B cell (primary cell): ENCODE measurements around the gene ZNF407. TPM values are rescaled to one million over a fixed set of nuclear protein-coding genes. Genes with fewer than 3 reads are reported as not detected.

Experiments used
- ATAC-seq: fragments of 200-7000 bp; cut with Tn5 transposase; one replicate; pipeline ENCODE4 v1.10.0; 2021; ENCODE audit warnings: low read depth, mild to moderate bottlenecking, moderate number of reproducible peaks, moderate library complexity
- CTCF ChIA-PET: fragments of 350-600 bp; sonication (Branson Sonifier 250); formaldehyde crosslinking; loops from one replicate; lab custom pipeline; 2021; ENCODE audit warnings: antibody characterized with exemption, inconsistent platforms; lab: Charles Lee
- POLR2A ChIA-PET: fragments of 350-600 bp; sonication (Branson Sonifier 250); formaldehyde crosslinking; loops from one replicate; lab custom pipeline; 2021; ENCODE audit warnings: antibody characterized with exemption; lab: Charles Lee
- DNase-seq: peaks from one replicate; pipeline ENCODE4 v3.0.0; 2013
- H2AFZ ChIP-seq: 2 replicates; pipeline ENCODE4 v1.6.1; 2012; ENCODE audit warnings: mild to moderate bottlenecking, low read depth, low read length; ENCODE audit not compliant: insufficient read depth, poor library complexity, severe bottlenecking
- H3K27ac ChIP-seq, 2 donors: 1 replicate in 1 of 2; 2 replicates in 1 of 2; pipeline ENCODE4 v1.5.1; 2012 to 2013; ENCODE audit warnings: low read length in 2 of 2, mild to moderate bottlenecking in 2 of 2, moderate library complexity in 1 of 2
- H3K27me3 ChIP-seq, 4 experiments: fragments of 200-600 bp in 1 of 4; sonication (generic) in 1 of 4; replicated peaks in 1 of 4; 1 replicate in 2 of 4; 2 replicates in 2 of 4; pipeline versions ENCODE4 v1.6.1 to v1.7.0; 2013 to 2016; ENCODE audit warnings: low read length in 3 of 4, mild to moderate bottlenecking in 2 of 4, mixed read lengths in 1 of 4, moderate library complexity in 1 of 4; ENCODE audit not compliant: insufficient read depth in 4 of 4, control insufficient read depth in 3 of 4; ENCODE audit errors: control extremely low read depth in 1 of 4
- H3K36me3 ChIP-seq, 2 experiments: replicated peaks in 1 of 2; 1 replicate in 1 of 2; 2 replicates in 1 of 2; pipeline versions ENCODE4 v1.6.1 to v1.7.1; 2013; ENCODE audit warnings: low read length in 1 of 2; ENCODE audit not compliant: insufficient read depth in 2 of 2, control insufficient read depth in 1 of 2; ENCODE audit errors: control extremely low read depth in 1 of 2, extremely low read depth in 1 of 2
- H3K4me1 ChIP-seq, 2 donors: fragments of 200-600 bp in 1 of 2; sonication (generic) in 1 of 2; 1 replicate in 1 of 2; 2 replicates in 1 of 2; pipeline versions ENCODE4 v1.5.1 to v1.6.1; 2013 to 2017; ENCODE audit warnings: low read length in 2 of 2; ENCODE audit not compliant: control insufficient read depth in 2 of 2, insufficient read depth in 2 of 2
- H3K4me2 ChIP-seq: replicated peaks from 2 replicates; pipeline ENCODE3; 2012; ENCODE audit warnings: mild to moderate bottlenecking, low read depth, low read length; ENCODE audit not compliant: poor library complexity, severe bottlenecking
- H3K4me3 ChIP-seq, 5 experiments: fragments of 200-600 bp in 1 of 5; sonication (generic) in 1 of 5; 1 replicate in 3 of 5; 2 replicates in 2 of 5; pipeline versions ENCODE4 v1.5.1 to v1.7.0; 2011 to 2016; ENCODE audit warnings: low read length in 4 of 5, mild to moderate bottlenecking in 4 of 5, low read depth in 2 of 5, control low read depth in 1 of 5, moderate library complexity in 1 of 5; ENCODE audit not compliant: insufficient read depth in 1 of 5; ENCODE audit errors: control extremely low read depth in 1 of 5, extremely low read depth in 1 of 5
- H3K79me2 ChIP-seq: fragments of 200-600 bp; sonication (generic); one replicate; pipeline ENCODE4 v1.6.0; 2016; ENCODE audit warnings: low read length; ENCODE audit not compliant: control insufficient read depth, insufficient read depth
- H3K9ac ChIP-seq: fragments of 200-600 bp; sonication (generic); 2 replicates; pipeline ENCODE4 v1.6.1; 2017; ENCODE audit warnings: mild to moderate bottlenecking, low read length, moderate library complexity
- H3K9me3 ChIP-seq, 3 donors: one replicate each; pipeline versions ENCODE4 v1.6.1 to v1.7.1; 2013; ENCODE audit warnings: low read length in 2 of 3; ENCODE audit not compliant: control insufficient read depth in 2 of 3, insufficient read depth in 1 of 3; ENCODE audit errors: control extremely low read depth in 1 of 3
- H4K20me1 ChIP-seq: 2 replicates; pipeline ENCODE4 v1.6.0; 2012; ENCODE audit warnings: mild to moderate bottlenecking, low read length; ENCODE audit not compliant: insufficient read depth, control insufficient read depth, poor library complexity, severe bottlenecking
- H3K27ac Mint-ChIP-seq: one replicate; pipeline ENCODE4 v1.8.0; 2021; ENCODE audit warnings: mixed read lengths
- H3K27me3 Mint-ChIP-seq: one replicate; pipeline ENCODE4 v1.8.0; 2021; ENCODE audit warnings: mixed read lengths
- H3K4me1 Mint-ChIP-seq: one replicate; pipeline ENCODE4 v1.8.0; 2021; ENCODE audit warnings: mixed read lengths
- H3K4me3 Mint-ChIP-seq: one replicate; pipeline ENCODE4 v1.8.0; 2021; ENCODE audit warnings: mixed read lengths
- H3K9me3 Mint-ChIP-seq: one replicate; pipeline ENCODE4 v1.8.0; 2022; ENCODE audit warnings: mixed read lengths; ENCODE audit not compliant: insufficient read depth
- EZH2 ChIP-seq: IDR thresholded peaks from 2 replicates; pipeline ENCODE4 v1.6.1; 2012; ENCODE audit warnings: borderline replicate concordance, low read depth, mild to moderate bottlenecking, moderate library complexity, low read length; ENCODE audit not compliant: insufficient read depth, poor library complexity, severe bottlenecking
- WGBS: methylation state at CpG from one replicate; pipeline ENCODE4 v1.1.5; 2013; ENCODE audit warnings: missing lambda C conversion rate; ENCODE audit not compliant: insufficient coverage; 5-methylcytosine and 5-hydroxymethylcytosine counted together
- intact Hi-C: fragments of 100-400 bp; cut with micrococcal nuclease; formaldehyde crosslinking; loops from one replicate; pipeline ENCODE4 v1.10.0; 2022
- polyA plus RNA-seq: library from polyadenylated mRNA; depleted of rRNA; stranded (reverse); fragments of >200 nt; gene quantifications from 2 replicates; pipeline ENCODE4 v1.2.3, GENCODE V29; 2012
- total RNA-seq, 2 donors: library from RNA; stranded (reverse); fragments of 120-200 nt in 1 of 2; gene quantifications; 1 replicate in 1 of 2; 2 replicates in 1 of 2; pipeline versions ENCODE4 v1.2.3 to v1.2.4, GENCODE V29; 2013 to 2022
- TF ChIP-seq, protein P1 (sequence below): fragments of 200-600 bp; IDR thresholded peaks from one replicate; pipeline ENCODE4 v1.8.0; 2022; ENCODE audit warnings: antibody characterized with exemption, mild to moderate bottlenecking

ZNF407 gene
- total and polyA plus RNA-seq, 2 donors (not counting 1 experiment from before 2014, with no cell fraction given), result 4.5 to 37.1 TPM

DNA sequence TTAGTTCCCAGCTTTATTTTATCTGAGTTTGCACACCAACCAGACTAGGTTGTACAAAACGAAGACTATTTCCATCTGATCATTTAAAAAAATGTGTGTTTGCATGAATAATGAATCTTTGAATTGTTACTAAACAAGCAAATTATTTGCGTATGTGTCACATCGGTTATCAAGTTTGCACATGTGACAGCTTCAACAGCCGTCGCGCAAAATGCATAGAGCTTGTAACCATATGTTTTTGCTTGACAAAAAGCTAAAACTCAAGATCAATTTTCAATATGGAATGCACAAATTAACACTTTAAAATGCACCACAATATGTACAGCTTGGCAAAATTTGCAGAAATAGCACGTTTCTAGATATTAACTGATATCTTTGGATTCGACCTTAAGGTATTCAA, 427.2 kb downstream of the ZNF407 start:
- Mint-ChIP-seq H3K4me3 (no peak overlapping the region), H3K4me1 (peaks cover 3% of the 10 kb centered on the region), H3K9me3 (no peaks in the 10 kb centered on the region), H3K27ac (no peak overlapping the region), H3K27me3 (no peaks in the 10 kb centered on the region)
- Histone ChIP-seq H3K27me3 (no peaks in the 10 kb centered on the region), H3K4me2 (no peak overlapping the region), H3K36me3 (no peaks in the 10 kb centered on the region), H3K4me3 (no peak overlapping the region), H4K20me1 (no peaks in the 10 kb centered on the region), H2AFZ (no peak overlapping the region), H3K79me2 (no peaks in the 10 kb centered on the region), H3K27ac (no peak overlapping the region), H3K9ac (no peak overlapping the region), H3K9me3 (no peaks in the 10 kb centered on the region), H3K4me1 (no peaks in the 10 kb centered on the region)
- TF ChIP-seq, protein P1, sequence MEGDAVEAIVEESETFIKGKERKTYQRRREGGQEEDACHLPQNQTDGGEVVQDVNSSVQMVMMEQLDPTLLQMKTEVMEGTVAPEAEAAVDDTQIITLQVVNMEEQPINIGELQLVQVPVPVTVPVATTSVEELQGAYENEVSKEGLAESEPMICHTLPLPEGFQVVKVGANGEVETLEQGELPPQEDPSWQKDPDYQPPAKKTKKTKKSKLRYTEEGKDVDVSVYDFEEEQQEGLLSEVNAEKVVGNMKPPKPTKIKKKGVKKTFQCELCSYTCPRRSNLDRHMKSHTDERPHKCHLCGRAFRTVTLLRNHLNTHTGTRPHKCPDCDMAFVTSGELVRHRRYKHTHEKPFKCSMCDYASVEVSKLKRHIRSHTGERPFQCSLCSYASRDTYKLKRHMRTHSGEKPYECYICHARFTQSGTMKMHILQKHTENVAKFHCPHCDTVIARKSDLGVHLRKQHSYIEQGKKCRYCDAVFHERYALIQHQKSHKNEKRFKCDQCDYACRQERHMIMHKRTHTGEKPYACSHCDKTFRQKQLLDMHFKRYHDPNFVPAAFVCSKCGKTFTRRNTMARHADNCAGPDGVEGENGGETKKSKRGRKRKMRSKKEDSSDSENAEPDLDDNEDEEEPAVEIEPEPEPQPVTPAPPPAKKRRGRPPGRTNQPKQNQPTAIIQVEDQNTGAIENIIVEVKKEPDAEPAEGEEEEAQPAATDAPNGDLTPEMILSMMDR, result no peak
- no peak for TF ChIP-seq EZH2
- ChIA-PET CTCF (no interaction called here), POLR2A (interaction anchor here (0.5 to 0.6 kb wide), 2 partner anchors 20 to 64 kb away, joined by 4 to 6 read pairs; no protein-coding TSS in a partner anchor)
- DNase-seq (no peak), ATAC-seq (no peak)
- intact Hi-C loops, result no loop called here
- WGBS, result 100% methylated on average over 1 of the region's 8 CpGs

DNA sequence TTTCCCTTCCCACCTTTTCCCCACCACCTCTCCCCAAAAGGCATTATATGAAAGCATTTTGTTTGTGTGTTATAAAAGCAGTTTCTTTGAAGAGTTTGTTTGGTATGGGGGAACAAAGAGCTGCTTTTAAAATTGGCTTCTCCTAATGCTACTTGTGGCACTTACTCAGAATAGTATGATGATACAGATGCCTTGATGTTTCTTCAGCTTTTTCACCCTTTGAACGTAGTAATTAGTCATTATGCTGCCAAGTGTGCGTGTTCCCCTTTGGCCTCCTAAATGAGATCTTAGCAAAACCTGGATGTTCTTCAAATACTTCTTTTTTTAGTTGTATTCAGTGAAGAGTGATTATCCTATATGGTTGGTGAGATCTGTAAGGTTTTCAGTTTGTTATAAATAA, 427.9 kb downstream of the ZNF407 start:
- no peak for ATAC-seq
- intact Hi-C loops, result no loop called here

More for the DNA sequence above, 427.9 kb downstream of the ZNF407 start:
- H3K4me1 ChIP-seq, result no peaks in the 10 kb centered on the region
- no peaks in the 10 kb centered on the region for H4K20me1 ChIP-seq
- Mint-ChIP-seq H3K4me3 (no peak overlapping the region), H3K4me1 (peaks cover 3% of the 10 kb centered on the region), H3K27ac (no peak overlapping the region), H3K9me3 (no peaks in the 10 kb centered on the region), H3K27me3 (no peaks in the 10 kb centered on the region)
- H3K27me3 ChIP-seq, result no peaks in the 10 kb centered on the region
- no peak overlapping the region for H3K4me2 ChIP-seq
- no peak overlapping the region for H2AFZ ChIP-seq
- CTCF ChIA-PET, result no interaction called here
- POLR2A ChIA-PET, result interaction anchor here (0.5 kb wide), 1 partner anchor 63 kb away, joined by 4 read pairs; no protein-coding TSS in a partner anchor
- H3K27ac ChIP-seq, result no peak overlapping the region
- no peak for DNase-seq
- no peak for TF ChIP-seq EZH2
- TF ChIP-seq, protein P1, result no peak
- H3K79me2 ChIP-seq, result no peaks in the 10 kb centered on the region
- H3K36me3 ChIP-seq, result no peaks in the 10 kb centered on the region
- WGBS, result 90% methylated on average over 2 of the region's 2 CpGs
- no peaks in the 10 kb centered on the region for H3K9me3 ChIP-seq
- H3K4me3 ChIP-seq, result no peak overlapping the region
- H3K9ac ChIP-seq, result no peak overlapping the region
